NCI-H2081 (cell line): ENCODE results near the gene ATIC.
"Not testable (repeated sequence)": the region's sequence is repeated elsewhere in the genome, so short reads cannot be mapped to it uniquely, and the experiment has no call there.

ENCODE experiments used
- DNase-seq, 2 experiments: peaks; one replicate each; lab custom pipeline; 2025; lab: John Stamatoyannopoulos, UW

Gene ATIC

DNA sequence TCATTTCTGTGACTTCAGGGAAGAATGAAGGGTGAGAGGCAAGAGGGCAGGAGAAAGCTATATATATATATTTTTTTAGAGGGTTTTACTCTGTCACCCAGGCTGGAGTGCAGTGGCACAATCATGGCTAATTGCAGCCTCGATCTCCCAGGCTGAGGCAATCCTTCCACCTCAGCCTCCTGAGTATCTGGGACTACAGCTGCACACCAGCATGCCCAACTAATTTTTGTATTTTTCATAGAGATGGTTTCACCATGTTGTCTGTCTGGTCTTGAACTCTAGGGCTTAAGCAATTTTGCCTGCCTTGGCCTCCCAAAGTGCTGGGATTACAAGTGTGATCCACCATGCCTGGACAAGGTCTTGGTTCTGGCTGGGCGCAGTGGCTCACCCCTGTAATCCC is 3.4 kb downstream of the ATIC start:
- no peak for DNase-seq

GRCh38 chr2:215316336-215316735 is 4.5 kb downstream of the ATIC start:
- DNase-seq: no peak

DNA sequence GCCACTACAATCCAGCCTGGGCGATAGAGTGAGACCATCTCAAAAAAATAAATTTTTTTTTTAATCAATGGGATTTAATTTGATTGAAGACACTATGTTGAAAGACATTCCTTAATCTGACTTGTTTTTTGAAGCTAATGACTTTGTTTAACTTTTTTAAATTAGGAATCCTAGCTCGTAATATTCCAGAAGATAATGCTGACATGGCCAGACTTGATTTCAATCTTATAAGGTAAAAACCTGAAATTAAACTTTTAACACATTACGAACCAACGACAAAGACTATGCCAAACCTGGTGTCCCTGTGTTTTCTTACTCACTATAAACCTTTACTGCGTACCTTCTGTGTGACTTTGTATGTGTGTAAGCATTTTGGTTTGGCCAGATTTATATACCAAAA is 7.6 kb downstream of the ATIC start:
- DNase-seq: no peak

DNA sequence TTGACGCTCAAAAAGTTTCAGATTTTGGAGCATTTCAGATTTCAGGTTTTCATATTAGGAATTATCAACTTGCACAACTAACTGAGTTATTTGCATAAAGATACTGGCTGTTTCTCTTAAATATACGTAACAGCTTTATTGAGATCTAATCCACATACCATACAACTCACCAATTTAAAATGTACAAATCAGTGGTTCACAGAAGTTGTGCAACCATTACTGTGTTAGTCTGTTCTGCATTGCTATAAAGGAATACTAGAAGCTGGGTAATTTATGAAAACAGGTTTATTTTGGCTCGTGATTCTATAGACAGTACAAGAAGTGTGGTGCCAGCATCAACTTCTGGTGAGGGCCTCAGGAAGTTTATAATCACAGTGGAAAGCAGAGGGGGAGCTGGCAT is 8.2 kb downstream of the ATIC start:
- DNase-seq: no peak

- DNase-seq: no peak
Observed at GRCh38 chr2:215320679-215321078, 8.8 kb downstream of the ATIC start.

- peak; percentile 19 to 63 for DNase-seq
Observed at GRCh38 chr2:215324811-215325210, 13.0 kb downstream of the ATIC start.

DNA sequence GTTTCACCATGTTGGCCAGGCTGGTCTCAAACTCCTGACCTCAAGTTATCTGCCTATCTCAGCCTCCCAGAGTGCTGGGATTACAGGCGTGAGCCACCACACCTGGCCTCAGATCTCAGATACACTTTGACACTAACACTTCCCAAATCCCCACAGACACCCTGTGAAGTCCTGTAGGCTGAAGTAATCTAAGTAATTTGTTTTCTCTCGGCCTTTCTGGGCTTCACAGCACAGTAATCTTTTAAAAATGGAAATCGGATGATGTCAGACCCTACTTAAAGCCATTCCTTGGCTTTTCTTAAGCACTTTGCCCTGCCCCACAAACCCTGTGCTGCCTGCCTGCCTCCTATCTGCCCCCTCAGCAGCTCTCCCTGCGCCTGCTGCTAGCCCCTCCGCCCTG is 16.2 kb downstream of the ATIC start:
- DNase-seq: no peak

DNA sequence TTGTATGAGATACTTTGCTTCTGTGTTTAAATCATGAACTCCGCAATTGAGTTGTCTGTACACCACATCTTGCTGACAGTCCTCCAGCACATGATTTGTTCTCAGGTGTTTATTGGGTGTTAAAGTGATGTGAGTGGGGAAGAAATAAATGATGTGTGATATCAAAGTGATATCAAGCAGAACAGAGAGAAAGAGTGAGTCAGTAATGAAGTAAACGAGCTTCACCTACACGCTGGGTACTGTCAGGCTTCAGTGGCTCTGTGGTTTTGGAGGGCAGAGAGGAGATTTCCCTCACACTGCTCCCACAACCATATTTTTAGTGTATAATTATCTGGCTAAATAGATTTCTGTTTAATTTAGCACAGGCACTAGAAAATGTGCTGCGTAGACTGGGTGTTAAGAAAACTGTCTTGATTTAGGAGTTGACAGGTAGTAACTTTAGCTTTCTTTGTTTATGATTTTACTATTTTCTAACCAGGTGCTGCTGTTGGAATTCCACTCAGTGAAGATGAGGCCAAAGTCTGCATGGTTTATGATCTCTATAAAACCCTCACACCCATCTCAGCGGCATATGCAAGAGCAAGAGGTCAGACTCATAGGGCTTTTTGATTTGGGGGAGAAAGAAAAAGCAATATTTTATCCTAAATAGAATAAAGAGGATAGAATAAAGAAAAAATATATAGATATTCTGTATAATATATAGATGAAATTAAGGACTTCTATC is 21.2 kb downstream of the ATIC start:
- no peak for DNase-seq

GRCh38 chr2:215338883-215339679 is 27.2 kb downstream of the ATIC start:
- no peak for DNase-seq

GRCh38 chr2:215347878-215348277 is 36.0 kb downstream of the ATIC start:
- DNase-seq: no peak

- DNase-seq: no peak
Observed at GRCh38 chr2:215352602-215353001, 40.7 kb downstream of the ATIC start.

GRCh38 chr2:215354771-215355695 is 43.2 kb downstream of the ATIC start:
- no peak for DNase-seq

DNA sequence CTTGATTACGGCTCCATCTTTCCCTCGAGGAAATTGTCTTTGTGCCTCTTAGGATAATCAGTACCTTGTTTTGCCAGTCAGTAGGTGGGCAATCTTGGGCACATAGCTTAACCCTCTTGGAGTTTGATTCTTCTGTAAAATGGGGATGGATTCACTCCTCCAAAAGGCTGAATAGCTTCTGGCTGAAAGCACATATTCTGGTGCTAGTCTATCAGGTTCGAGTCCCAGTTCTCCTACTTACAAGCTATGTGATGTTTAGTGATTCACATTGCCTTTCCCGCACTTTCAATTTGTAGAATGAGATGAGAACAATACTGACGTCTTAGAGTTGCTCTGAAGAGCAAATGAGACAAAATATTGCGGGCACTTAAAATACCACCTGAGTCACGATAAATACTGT is 43.9 kb downstream of the ATIC start:
- DNase-seq: no peak

- no peak for DNase-seq
Observed at GRCh38 chr2:215356334-215356947, 44.6 kb downstream of the ATIC start.

DNA sequence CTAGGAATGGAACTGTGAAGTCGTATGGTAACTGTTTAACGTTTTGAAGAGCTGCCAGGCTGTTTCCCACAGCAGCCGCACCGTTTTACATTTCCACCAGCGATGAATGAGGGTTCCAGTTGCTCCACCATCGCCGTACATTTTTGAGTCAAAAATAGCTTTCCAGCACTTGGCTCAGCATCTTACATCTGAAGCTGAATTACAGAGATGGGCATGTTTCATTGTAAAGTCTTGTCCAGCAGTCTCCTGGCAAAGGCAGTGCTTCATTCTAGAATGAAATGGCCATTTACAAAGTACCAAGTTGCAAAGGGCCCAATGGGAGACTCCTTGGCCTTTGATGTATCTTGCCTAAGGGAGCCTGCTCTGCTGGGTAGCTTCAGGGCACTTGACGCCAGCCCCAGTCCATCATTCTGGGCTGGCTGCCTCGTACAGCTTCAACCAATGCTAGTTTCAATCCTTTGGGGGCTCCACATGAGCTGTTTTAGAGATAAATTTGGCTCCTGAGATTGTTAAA is 45.1 kb downstream of the ATIC start:
- no peak for DNase-seq

DNA sequence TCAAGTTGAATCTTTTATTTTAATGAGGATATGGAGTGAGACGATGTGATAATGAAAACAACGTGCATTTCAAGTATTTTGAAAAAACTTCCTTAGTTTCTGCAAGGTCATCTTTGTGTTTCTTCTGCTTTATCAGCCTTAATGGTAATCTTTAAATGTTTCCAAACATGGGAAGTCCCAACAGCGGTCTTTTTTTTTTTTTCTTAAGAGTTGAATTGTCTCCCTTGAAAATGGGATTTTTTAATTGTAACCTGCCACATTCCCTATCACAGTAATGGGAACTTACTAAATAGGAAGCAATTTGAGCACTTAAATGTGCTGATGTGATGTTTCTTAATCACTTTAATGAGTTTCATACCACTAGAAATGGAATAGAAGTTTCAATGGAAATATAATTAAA is 45.8 kb downstream of the ATIC start:
- DNase-seq: no peak

- DNase-seq: no peak
Observed at GRCh38 chr2:215358312-215358845, 46.5 kb downstream of the ATIC start.

DNA sequence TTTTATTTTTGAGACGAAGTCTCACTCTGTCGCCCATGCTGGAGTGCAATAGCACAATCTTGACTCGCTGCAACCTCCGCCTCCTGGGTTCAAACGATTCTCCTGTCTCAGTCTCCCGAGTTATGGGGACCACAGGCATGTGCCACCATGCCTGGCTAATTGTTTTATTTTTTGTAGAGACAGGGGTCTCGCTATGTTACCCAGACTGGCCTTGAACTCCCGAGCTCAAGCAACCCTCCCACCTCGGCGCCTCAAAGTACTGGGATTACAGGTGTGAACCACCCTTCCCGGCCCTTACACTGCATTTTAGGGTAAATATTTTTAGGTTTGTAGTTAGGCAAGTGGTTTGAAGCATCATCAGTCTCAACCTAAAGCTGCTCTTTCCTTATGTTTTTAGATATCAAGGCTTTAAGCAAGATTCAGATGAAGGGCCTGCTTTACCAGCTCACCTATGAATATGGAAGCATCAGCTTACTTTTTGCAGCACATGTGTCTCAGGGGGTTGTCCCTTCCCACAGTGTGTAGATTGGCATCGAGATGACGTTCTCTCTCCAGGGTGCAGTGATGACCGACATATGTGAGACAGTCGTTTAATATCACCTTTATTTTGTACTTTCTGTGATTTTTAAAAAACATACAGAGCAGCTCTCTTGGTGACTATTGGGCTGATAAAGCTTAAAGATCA is 47.2 kb downstream of the ATIC start:
- no peak for DNase-seq

GRCh38 chr2:215359576-215359922 is 47.7 kb downstream of the ATIC start:
- no peak for DNase-seq

GRCh38 chr2:215360059-215360458 is 48.2 kb downstream of the ATIC start:
- DNase-seq: not testable (repeated sequence)

- DNase-seq: no peak
Observed at GRCh38 chr2:215360596-215360995, 48.7 kb downstream of the ATIC start.
